Measurements from ENCODE around the gene GSTM3.
"Not testable (repeated sequence)": the region's sequence is repeated elsewhere in the genome, so short reads cannot be mapped to it uniquely, and the experiment has no call there.

Gene GSTM3

GRCh38 chr1:109705411-109705810 lies 35.4 kb downstream of the GSTM3 start:
- Mint-ChIP-seq H3K4me1 (no peaks in the 10 kb centered on the region), H3K9me3 (peaks cover 53% of the 10 kb centered on the region), H3K27ac (no peak overlapping the region), H3K27me3 (ENCODE audit: low read depth, poor library complexity) (no peaks in the 10 kb centered on the region), H3K36me3 (ENCODE audit: low read depth) (peaks cover 34% of the 10 kb centered on the region), H3K4me3 (no peak overlapping the region)
- no peak for DNase-seq
- TF ChIP-seq CTCF (IDR thresholded peaks at IDR 0.05): no peak

GRCh38 chr1:109704173-109704572 lies 36.7 kb downstream of the GSTM3 start:
- Mint-ChIP-seq H3K9me3 (peaks cover 44% of the 10 kb centered on the region), H3K36me3 (ENCODE audit: low read depth) (peaks cover 29% of the 10 kb centered on the region), H3K27ac (no peak overlapping the region), H3K4me3 (no peak overlapping the region), H3K4me1 (no peaks in the 10 kb centered on the region), H3K27me3 (ENCODE audit: low read depth, poor library complexity) (no peaks in the 10 kb centered on the region)
- DNase-seq: no peak
- TF ChIP-seq CTCF (IDR thresholded peaks at IDR 0.05): no peak

GRCh38 chr1:109702940-109703339 lies 37.9 kb downstream of the GSTM3 start:
- not testable (repeated sequence) for DNase-seq; H3K4me1 Mint-ChIP-seq; H3K27ac Mint-ChIP-seq; H3K27me3 Mint-ChIP-seq (ENCODE audit: low read depth, poor library complexity); H3K4me3 Mint-ChIP-seq
- Mint-ChIP-seq H3K9me3 (peaks cover 32% of the 10 kb centered on the region), H3K36me3 (ENCODE audit: low read depth) (peaks cover 19% of the 10 kb centered on the region)

GRCh38 chr1:109697861-109698260 lies 43.0 kb downstream of the GSTM3 start:
- not testable (repeated sequence) for H3K36me3 Mint-ChIP-seq (ENCODE audit: low read depth); H3K27ac Mint-ChIP-seq; H3K4me1 Mint-ChIP-seq; H3K9me3 Mint-ChIP-seq; H3K27me3 Mint-ChIP-seq (ENCODE audit: low read depth, poor library complexity); H3K4me3 Mint-ChIP-seq; DNase-seq

- no peaks in the 10 kb centered on the region for H3K4me1 Mint-ChIP-seq
- TF ChIP-seq CTCF (IDR thresholded peaks at IDR 0.05): no peak
Measured at GRCh38 chr1:109697066-109697465, 43.8 kb downstream of the GSTM3 start.

GRCh38 chr1:109695138-109695537 lies 45.7 kb downstream of the GSTM3 start:
- not testable (repeated sequence) for H3K4me1 Mint-ChIP-seq; H3K27ac Mint-ChIP-seq; H3K36me3 Mint-ChIP-seq (ENCODE audit: low read depth); DNase-seq; H3K4me3 Mint-ChIP-seq; H3K9me3 Mint-ChIP-seq; H3K27me3 Mint-ChIP-seq (ENCODE audit: low read depth, poor library complexity)

More at GRCh38 chr1:109697066-109697465, 43.8 kb downstream of the GSTM3 start:
- no peaks in the 10 kb centered on the region for H3K27me3 Mint-ChIP-seq (ENCODE audit: low read depth, poor library complexity)
- H3K36me3 Mint-ChIP-seq (ENCODE audit: low read depth): peaks cover 3% of the 10 kb centered on the region
- no peaks in the 10 kb centered on the region for H3K9me3 Mint-ChIP-seq
- no peak for DNase-seq
- H3K4me3 Mint-ChIP-seq: no peak overlapping the region
- H3K27ac Mint-ChIP-seq: no peak overlapping the region

- H3K36me3 Mint-ChIP-seq (ENCODE audit: low read depth): peaks cover 12% of the 10 kb centered on the region
- H3K27me3 Mint-ChIP-seq (ENCODE audit: low read depth, poor library complexity); H3K4me3 Mint-ChIP-seq; H3K27ac Mint-ChIP-seq; H3K9me3 Mint-ChIP-seq; DNase-seq; H3K4me1 Mint-ChIP-seq: not testable (repeated sequence)
Measured at GRCh38 chr1:109694400-109694799, 46.4 kb downstream of the GSTM3 start.

GRCh38 chr1:109691759-109692158 lies 49.1 kb downstream of the GSTM3 start:
- Mint-ChIP-seq H3K27me3 (ENCODE audit: low read depth, poor library complexity) (peaks cover 2% of the 10 kb centered on the region), H3K9me3 (no peaks in the 10 kb centered on the region), H3K4me3 (no peak overlapping the region), H3K27ac (no peak overlapping the region), H3K4me1 (peaks cover 5% of the 10 kb centered on the region), H3K36me3 (ENCODE audit: low read depth) (peaks cover 10% of the 10 kb centered on the region)
- DNase-seq: no peak
- TF ChIP-seq CTCF (IDR thresholded peaks at IDR 0.05): no peak

Data from nephron progenitor cell (in vitro differentiated cells).